Left lobe of liver (tissue), 2 donors: ENCODE data around the gene CD7. TPM values are rescaled to one million over a fixed set of nuclear protein-coding genes. Genes with fewer than 3 reads are reported as not detected.

Experiments
- ATAC-seq: fragments of 200-7000 bp; cut with Tn5 transposase; one replicate; pipeline ENCODE4 v1.9.1; 2020; ENCODE audit warnings: mild to moderate bottlenecking, moderate library complexity
- DNase-seq: peaks from one replicate; pipeline ENCODE4 v3.0.0-alpha.2; 2020; ENCODE audit warnings: low spot score
- total RNA-seq: library from RNA; stranded (reverse); gene quantifications from one replicate; pipeline ENCODE4 v1.2.1, GENCODE V29; 2021
- donor health status: DM: no; HTN: no; CAD: no; lungs with moderate emphysema.
- donor health status: DM: no; HTN: yes; CAD: no.

Gene CD7
- total RNA-seq, 1 donor from 2014 or later: 1.4 TPM

- ATAC-seq: no peak
- DNase-seq: peak; percentile 44
Measured at GRCh38 chr17:82329683-82330321, 12.4 kb upstream of the CD7 start.

- ATAC-seq (no peak), DNase-seq (no peak)
Measured at GRCh38 chr17:82328994-82329507, 11.6 kb upstream of the CD7 start.

DNA sequence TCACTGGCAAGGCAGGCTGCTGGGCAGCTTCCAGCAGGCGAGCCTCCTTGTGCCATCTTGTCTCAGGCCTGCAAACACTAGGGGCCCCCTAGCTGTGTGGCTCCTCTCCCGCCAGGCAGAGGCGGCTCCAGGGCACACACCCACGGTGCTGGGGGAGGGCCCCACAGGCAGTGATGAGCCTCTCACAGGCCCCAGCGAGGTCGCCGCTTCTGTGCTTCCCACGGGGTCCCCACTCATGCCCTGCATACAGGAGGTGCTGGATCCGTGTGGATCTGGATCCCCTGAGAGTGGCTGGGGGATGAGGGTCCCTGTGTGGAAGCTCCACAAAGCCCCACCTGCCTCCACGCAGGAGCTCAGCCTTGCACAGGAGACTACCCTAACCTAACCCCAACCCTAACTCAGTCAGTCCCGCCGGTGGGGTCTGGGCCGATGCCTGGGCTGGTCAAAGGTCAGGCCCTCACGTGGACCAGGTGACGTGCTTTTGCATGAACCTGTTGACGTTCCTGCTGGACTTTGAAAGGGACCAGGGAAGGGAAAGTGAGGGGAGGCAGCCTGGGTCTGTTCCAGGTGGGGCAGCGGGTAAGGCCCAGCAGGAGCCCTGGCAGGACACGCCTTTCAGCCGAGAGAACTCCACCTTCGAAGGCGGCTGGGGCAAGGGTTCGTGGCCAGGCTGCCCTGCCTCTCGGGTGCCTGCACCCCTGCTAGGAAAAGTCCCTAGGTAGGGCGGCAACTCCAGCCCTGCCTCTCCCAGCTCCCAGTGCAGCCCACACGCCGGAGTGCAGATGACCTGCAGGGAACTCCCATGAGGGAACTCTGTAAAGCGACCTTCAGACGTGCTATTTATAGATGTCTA lies 11.0 kb upstream of the CD7 start:
- ATAC-seq (peak; percentile 77), DNase-seq (peak; percentile 99)

DNA sequence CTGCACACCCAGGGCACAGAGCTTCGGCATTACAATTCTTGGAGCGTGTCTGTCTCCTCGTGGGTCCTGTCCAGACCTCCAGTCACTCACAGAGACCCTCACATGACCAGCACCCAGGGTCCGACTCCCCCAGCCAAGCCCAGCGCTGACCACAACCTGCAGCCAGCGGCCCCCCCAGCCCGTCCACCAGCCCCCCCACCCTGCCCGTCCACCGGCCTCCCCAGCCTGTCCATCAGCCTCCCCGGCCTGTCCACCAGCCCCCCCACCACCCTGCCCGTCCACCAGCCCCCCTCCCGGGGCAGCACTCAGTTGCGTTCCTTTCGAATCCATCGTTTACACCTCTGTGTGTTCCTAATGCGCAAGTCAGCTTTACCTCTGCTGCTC lies 10.3 kb upstream of the CD7 start:
- ATAC-seq (no peak), DNase-seq (no peak)

- ATAC-seq (no peak), DNase-seq (no peak)
Measured at GRCh38 chr17:82327289-82327688, 9.9 kb upstream of the CD7 start.

- DNase-seq: peak; percentile 72
Measured at GRCh38 chr17:82325286-82326180, 8.1 kb upstream of the CD7 start.

DNA sequence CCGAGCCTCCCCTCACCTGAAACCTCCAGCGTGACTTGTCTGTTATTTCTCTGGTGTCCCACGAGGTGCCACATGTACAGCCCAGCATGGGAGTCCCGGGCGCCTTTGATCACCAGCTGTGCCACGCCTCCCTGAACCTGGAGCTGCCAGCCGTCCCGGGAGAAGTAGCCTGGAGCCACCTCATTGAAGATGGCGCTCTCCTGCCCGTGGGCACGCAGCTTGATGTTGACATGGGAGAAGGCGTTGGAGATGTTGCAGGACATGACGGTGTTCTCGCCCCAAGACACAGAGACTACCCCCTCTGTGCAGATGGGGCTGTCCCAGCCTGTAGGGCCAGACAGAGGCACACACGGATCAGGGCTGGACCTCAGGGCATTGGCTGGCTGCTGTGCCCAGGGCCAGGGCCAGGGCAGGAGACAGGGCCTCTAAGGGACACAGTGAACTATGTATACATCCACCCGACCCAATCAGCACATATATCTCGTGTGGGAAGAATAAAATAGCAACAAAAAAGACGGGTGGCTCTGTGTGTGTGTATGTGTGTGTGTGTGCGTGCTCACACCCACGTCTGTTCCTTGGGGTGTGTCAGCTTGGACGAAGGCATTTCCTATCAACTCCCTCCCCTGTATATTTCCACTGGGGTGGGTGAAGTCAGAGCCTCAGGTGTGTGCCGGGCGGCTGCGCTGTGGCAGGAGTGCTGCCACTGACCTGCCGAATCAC lies 7.3 kb upstream of the CD7 start:
- no peak for ATAC-seq
- DNase-seq: no peak

More at GRCh38 chr17:82325286-82326180, 8.1 kb upstream of the CD7 start:
- ATAC-seq: peak; percentile 19

DNA sequence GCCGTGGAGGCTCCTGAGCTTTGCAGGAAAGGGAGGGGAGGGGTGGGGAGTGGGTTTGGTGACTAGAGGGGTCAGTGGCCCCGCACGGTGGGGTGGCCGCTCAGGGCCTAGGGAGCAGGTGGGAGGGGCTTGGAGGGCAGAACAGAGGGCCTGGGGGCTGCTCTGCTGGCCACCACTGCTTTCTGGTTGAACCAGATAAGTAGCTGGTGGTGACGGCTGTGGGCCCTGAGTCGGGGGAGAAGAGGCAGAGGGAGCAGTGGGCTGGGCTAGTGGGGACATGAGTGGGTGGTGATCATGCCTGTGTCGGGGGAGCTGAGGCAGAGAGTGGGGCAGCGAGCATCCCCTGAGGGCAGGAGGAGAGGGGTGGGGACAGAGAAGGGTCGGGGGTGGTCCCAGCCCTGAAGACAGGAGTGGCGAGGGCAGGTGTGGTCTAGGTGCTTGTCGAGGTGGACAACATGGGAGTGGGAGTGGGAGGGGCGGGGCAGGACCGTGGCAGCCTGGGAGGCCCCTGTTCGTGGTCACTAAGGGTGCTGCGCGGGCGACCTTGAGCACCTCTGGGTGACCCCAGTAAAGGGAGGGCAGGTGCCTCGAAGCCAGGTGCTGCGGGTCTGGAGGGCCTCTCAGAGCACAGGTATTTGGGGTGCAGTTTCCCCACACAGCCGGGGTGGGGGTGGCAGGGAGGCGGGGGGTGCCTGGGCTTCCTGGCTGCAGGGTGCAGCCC lies 6.3 kb upstream of the CD7 start:
- ATAC-seq: no peak
- DNase-seq: no peak

DNA sequence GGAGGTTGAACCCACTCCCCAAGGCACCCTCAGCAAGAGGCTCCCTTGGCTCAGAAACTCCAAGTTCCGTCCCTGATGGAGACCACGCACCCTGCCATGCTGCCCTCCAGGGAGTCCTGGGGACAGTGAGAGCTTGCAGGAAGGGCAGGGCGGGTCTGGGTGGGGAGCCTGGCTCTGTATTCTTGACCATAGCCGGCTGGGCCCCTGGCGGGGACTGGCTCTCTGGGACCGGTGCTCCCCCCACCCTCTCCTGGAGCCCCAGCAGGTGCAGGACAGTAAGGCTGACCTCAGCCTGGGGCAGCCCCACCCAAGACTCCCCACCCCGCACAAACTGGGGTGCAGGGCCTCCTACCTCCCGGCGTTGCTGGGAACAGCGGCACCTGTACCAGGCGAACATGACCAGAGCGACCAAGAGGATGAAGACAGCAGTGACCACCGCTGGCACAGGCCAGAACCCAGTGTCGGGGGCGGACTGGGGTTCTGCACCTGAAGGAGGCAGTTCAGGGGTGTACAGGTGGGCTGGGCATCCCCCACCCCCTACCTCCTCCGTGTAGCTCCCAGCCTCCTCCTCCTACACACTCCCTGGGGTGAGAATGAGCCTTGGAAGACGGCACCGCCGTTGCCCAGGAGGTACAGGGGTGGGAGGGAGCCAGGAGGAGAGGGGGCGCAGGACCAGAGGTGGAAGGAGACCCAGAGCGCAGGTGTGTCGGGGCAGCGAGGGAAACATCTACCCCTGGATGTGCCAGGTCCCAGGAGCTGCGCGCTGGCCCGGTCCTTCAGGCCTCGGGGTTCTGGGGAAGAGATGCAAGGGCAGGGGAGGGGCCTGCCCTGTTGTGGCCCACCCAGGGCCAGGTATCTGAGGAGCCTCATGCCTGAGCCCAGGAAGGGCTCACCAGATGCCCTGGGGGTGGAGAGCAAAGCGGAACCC lies 5.4 kb upstream of the CD7 start:
- DNase-seq: no peak
- no peak for ATAC-seq

- no peak for ATAC-seq
- no peak for DNase-seq
Measured at GRCh38 chr17:82321947-82322466, 4.6 kb upstream of the CD7 start.

DNA sequence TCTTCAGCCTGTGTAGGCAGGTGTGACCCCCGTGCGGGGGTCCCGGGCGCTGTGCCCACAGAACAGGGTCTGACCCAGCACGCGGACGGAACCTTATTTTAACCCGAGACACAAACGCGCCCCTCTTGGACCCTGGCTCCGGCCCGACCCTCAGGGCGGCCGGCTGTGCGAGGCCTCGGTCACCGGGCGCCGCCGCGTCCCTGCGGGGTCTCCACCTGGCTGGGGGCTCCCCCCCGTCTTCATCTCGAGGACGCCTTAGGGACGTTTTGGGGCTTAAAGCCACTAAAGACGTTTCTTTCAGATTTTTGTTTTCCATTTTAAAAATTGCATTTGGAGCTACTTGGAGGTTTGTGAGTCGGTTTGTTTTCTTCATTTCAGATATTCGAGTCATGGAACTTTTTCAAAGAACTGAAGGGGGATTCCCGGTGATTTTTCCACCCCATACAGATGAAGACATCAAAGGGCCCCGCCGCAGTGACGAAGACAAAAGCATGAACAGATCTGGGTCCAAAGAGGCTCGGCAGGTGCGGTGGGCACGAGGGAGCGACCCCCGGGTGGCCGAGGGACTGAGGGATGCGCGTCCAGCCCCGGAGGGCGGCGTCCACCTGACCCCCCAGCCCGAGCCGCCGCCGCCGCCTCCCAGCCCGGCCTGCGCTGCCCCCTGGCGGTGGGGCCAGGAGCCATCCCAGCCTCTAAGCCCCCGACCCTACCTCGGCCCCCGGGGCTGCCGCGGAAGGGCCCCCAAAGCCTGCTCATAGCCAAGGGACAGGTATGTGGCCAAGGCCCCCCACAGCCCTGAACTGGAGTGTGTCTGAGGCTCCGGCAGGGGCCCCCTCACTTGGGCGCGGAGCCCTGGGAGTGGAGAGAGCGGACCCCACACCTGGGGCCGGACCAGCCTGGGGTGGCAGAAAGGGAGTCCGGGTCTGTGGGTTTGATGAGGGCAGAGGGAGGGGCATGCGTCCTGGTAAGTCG lies 3.8 kb upstream of the CD7 start:
- DNase-seq (no peak), ATAC-seq (peak; percentile 53)

- ATAC-seq (peak; percentile 34), DNase-seq (no peak)
Measured at GRCh38 chr17:82320140-82320840, 2.9 kb upstream of the CD7 start.

DNA sequence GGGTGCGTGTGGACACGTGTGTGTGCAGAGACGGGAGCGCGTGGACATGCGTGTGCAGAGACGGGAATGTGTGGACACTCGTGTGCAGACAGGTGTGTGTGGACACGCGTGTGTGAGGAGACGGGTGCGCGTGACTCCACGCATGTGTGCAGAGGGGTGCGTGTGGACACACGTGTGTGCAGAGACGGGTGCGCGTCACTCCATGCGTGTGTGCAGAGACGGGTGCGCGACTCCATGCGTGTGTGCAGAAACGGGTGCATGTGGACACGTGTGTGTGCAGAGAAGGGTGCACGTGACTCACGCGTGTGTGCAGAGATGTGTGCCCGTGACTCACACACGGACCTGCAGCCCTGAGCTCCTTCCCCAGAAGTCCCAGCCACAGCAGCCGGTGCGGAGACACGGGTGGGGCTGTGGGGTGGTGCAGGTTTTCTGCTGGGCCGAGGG lies 2.2 kb upstream of the CD7 start:
- DNase-seq: no peak
- ATAC-seq: no peak

DNA sequence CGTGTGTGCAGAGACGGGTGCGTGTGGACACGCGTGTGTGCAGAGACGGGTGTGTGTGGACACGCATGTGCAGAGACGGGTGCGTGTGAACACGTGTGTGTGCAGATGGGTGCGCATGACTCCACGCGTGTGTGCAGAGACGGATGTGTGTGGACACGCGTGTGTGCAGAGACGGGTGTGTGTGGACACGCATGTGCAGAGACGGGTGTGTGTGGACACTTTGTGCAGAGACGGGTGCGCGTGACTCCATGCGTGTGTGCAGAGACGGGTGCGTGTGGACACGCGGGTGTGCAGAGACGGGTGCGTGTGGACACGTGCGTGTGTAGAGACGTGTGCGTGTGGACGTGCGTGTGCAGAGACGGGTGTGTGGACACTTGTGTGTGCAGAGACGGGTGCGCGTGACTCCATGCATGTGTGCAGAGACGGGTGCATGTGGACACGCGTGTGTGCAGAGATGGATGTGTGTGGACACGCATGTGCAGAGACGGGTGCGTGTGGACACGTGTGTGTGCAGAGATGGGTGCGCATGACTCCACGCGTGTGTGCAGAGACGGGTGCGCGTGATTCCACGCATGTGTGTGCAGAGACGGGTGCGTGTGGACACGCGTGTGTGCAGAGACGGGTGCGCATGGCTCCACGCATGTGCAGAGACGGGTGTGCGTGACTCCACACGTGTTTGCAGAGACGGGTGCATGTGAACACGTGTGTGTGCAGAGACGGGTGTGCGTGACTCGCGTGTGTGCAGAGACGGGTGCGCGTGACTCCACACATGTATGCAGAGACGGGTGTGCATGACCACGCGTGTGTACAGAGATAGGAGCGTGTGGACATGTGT lies 1.6 kb upstream of the CD7 start:
- no peak for ATAC-seq
- no peak for DNase-seq

- DNase-seq (no peak), ATAC-seq (no peak)
Measured at GRCh38 chr17:82318169-82318498, 726 bp upstream of the CD7 start.
